ENCODE results near the gene LHX4. TPM values are rescaled to one million over a fixed set of nuclear protein-coding genes. Genes with fewer than 3 reads are reported as not detected.

Gene LHX4
- total and polyA plus RNA-seq, 7 donors, result 0.44 to 0.92 (median 0.60) TPM; not detected in 4

DNA sequence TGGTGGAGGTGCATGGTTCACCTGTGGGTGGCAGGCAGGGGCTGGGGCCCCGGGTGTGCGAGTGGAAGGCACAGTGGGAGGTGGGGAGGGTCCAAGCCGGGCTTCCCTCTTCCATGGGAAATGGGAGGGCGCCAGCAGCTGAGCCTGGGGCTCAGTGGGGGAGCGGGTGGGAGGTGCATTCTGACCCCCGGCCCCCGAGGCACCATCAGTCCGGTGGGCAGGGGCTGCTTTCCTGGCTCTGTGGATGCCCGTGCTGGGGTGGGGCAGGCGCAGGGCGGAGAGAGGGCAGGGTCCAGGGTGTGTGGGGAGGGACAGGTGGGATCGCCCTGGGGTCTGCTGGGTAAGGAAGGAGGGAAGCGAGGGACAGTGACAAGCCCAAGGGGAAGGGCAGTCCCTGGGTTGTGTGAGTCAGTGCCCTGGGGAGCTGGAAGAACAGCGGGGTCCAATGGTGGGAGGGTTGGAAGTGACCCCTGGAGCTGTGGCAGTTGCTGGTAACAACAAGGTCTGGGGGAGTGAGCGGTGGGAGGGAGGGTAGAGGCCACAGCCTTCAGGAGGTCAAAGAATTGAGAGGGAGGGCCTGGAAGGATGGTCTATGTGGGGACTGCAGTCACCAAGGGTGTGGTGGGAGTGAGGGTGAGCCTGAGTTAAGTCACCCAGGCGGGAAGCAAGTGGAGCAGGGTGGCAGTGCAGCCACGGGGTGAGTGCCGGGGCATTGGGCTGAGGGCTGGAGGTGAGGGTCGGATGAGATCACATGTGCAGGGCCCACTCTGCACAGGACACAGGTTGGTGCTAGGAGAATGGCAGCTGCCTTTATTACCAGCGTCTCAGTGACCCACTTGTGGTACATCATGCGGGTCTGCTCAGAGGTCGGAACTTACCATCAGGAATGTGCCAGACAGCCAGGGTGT, 29.6 kb downstream of the LHX4 start:
- H3K27me3 ChIP-seq, result peaks cover 3 to 53% (median 17%) of the 10 kb centered on the region in 3 donors
- no peak for TF ChIP-seq EP300 (IDR thresholded peaks at IDR 0.05)
- peaks cover 0 to 19% (median 17%) of the 10 kb centered on the region in 4 donors for H3K4me1 ChIP-seq
- intact Hi-C loops (cut with DNase I), result no loop called here
- H3K27ac ChIP-seq, result no peak overlapping the region
- H3K4me3 ChIP-seq, result no peak overlapping the region
- DNase-seq, result no peak
- WGBS, 2 donors, result 52 to 79% methylated on average over 22 of the region's 22 CpGs
- no peaks in the 10 kb centered on the region for H3K36me3 ChIP-seq
- no peaks in the 10 kb centered on the region for H3K9me3 ChIP-seq

DNA sequence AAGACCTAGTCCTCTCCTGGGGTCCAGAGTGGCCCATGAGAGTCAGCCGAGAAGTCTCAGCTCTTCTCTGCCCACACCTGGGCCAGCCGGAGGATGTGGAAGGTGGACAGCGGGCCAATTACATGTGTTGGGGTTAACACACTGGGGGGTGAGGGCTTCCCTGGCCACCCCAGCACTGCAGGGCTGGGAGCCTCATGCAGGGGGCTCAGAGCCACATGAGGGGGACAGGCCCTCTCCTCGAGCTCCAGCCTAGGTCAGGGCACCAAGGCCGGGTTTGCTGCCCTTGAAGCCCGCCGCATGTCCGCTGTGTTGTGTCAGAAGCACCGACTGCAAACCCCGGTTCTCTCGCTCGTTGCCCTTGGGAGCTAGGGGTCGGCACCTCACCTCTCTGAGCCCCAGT, 30.5 kb downstream of the LHX4 start:
- H3K4me1 ChIP-seq, result peaks cover 0 to 19% (median 17%) of the 10 kb centered on the region in 4 donors
- 87 to 90% methylated on average over 13 of the region's 13 CpGs for WGBS, 2 donors
- no peak overlapping the region for H3K27ac ChIP-seq
- H3K27me3 ChIP-seq, result peaks cover 3 to 45% (median 13%) of the 10 kb centered on the region in 3 donors
- no peak overlapping the region for H3K4me3 ChIP-seq
- H3K36me3 ChIP-seq, result no peaks in the 10 kb centered on the region
- intact Hi-C loops (cut with DNase I), result no loop called here
- TF ChIP-seq POLR2A (IDR thresholded peaks at IDR 0.05), result no peak
- TF ChIP-seq, protein P1, sequence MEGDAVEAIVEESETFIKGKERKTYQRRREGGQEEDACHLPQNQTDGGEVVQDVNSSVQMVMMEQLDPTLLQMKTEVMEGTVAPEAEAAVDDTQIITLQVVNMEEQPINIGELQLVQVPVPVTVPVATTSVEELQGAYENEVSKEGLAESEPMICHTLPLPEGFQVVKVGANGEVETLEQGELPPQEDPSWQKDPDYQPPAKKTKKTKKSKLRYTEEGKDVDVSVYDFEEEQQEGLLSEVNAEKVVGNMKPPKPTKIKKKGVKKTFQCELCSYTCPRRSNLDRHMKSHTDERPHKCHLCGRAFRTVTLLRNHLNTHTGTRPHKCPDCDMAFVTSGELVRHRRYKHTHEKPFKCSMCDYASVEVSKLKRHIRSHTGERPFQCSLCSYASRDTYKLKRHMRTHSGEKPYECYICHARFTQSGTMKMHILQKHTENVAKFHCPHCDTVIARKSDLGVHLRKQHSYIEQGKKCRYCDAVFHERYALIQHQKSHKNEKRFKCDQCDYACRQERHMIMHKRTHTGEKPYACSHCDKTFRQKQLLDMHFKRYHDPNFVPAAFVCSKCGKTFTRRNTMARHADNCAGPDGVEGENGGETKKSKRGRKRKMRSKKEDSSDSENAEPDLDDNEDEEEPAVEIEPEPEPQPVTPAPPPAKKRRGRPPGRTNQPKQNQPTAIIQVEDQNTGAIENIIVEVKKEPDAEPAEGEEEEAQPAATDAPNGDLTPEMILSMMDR (IDR thresholded peaks at IDR 0.05), result no peak
- no peak for TF ChIP-seq EP300 (IDR thresholded peaks at IDR 0.05)
- no peak for TF ChIP-seq POLR2AphosphoS5 (IDR thresholded peaks at IDR 0.05)
- no peak for DNase-seq
- no peaks in the 10 kb centered on the region for H3K9me3 ChIP-seq

DNA sequence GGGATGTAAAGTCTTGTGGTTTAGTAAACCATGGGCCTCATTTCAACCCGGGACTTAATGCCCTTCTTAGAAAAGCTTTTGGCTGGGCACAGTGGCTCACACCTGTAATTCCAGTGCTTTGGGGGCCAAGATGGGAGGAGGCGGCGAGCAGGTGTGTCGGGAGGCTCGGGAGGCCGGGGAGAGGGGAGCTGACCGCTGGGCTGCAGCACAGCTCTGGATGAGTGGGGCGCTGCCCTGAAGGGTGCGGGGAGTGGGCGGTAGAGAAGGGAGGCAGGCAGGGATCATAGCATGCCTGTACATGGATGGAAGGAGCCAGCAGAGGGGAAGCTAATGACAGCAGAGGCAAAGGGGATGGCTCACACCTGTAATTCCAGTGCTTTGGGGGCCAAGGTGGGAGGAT, 31.0 kb downstream of the LHX4 start:
- Histone ChIP-seq H3K4me3 (no peak overlapping the region), H3K27me3 (peaks cover under 1 to 40% (median 12%) of the 10 kb centered on the region in 3 donors), H3K4me1 (peaks cover 0 to 19% (median 17%) of the 10 kb centered on the region in 4 donors), H3K27ac (no peak overlapping the region), H3K36me3 (no peaks in the 10 kb centered on the region), H3K9me3 (no peaks in the 10 kb centered on the region)
- intact Hi-C loops (cut with DNase I), result no loop called here
- WGBS, 2 donors, result 78 to 89% methylated on average over 10 of the region's 10 CpGs
- TF ChIP-seq, protein P1 (IDR thresholded peaks at IDR 0.05), result no peak
- TF ChIP-seq POLR2A (IDR thresholded peaks at IDR 0.05) (no peak), POLR2AphosphoS5 (IDR thresholded peaks at IDR 0.05) (no peak), EP300 (IDR thresholded peaks at IDR 0.05) (no peak)
- no peak for DNase-seq

DNA sequence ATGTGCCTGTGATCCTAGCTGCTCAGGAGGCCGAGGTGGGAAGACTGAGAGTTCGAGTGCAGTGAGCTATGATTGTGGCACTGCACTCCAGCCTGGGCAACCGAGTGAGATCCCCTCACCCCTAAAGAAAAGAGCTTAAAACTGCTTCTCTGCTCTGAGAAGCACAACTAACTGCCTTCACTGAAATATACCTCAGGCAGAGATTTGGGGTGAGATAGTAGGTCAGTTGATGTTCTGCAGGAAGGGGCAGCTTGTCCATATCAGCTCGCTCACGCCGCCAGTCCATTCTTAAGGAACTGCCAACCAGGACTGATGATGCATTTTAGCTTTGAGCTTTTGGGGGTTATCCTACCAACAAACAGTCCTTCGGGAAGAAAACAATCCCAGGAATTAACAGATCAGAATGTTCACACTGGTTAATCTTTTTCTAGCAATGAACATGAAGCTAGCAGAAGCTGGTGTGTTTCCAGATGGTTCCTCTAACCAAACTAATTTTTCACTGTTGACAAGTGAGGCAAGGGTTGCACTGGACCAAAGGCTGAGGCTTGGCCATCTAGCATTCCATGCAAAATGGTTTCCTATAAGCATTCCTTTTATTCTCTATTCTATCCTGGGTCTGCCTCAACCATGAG, 31.6 kb downstream of the LHX4 start:
- DNase-seq, result no peak
- Histone ChIP-seq H3K36me3 (no peaks in the 10 kb centered on the region), H3K9me3 (no peaks in the 10 kb centered on the region), H3K27me3 (peaks cover 0 to 34% (median 6%) of the 10 kb centered on the region in 3 donors), H3K27ac (no peak overlapping the region), H3K4me3 (no peak overlapping the region), H3K4me1 (peaks cover 0 to 19% (median 17%) of the 10 kb centered on the region in 4 donors)
- WGBS, 2 donors, result 75 to 78% methylated on average over 7 of the region's 7 CpGs
- TF ChIP-seq POLR2AphosphoS5 (IDR thresholded peaks at IDR 0.05), result no peak
- intact Hi-C loops (cut with DNase I), result no loop called here

DNA sequence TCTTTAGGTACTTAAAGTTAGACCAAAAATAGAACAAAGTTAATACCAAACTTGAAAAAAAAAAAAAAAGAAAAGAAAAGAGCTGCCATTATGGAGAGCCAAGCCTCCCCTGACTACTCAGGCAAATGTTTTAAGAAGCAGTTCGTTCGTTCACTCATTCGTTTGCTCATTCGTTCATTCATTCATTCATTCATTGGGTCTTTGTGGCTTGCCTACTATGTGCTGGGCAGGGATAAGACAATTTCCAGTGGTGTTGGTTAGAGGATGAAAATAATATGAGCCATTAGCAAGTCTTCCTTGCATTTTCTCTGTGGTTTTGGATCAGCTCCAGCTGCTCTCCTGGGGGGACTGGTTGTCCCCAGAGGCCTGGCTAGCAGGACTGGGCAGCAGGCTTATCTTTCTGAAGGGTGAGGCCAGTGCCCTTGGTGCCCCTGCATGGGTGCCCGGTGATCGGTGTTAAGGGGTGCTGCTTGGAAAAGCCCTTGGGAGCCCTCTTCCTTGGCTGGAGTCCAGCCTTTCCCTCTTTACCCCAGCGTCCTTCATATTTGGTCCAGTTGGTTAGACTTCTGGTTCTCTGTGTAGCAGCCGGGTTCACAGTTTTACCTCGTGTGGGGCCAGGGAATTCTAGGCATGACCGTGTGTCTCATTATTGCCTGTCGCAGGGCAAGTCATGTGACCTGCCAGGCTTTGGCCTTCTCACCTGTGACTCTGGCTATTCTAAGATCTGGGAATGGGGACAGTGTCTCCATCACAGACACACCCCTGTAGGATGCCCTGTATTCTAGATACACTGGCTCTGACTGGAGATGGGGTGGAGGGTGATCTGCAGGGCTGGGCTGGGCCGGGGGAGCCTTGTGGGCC, 32.8 kb downstream of the LHX4 start:
- peaks cover 0 to 24% (median 5%) of the 10 kb centered on the region in 3 donors for H3K27me3 ChIP-seq
- H3K36me3 ChIP-seq, result no peaks in the 10 kb centered on the region

More for the DNA sequence above, 32.8 kb downstream of the LHX4 start:
- H3K27ac ChIP-seq, result no peak overlapping the region
- 59 to 79% methylated on average over 12 of the region's 12 CpGs for WGBS, 2 donors
- DNase-seq, result no peak
- TF ChIP-seq POLR2A (IDR thresholded peaks at IDR 0.05), result no peak
- TF ChIP-seq, protein P1 (IDR thresholded peaks at IDR 0.05), result no peak
- no peak for TF ChIP-seq EP300 (IDR thresholded peaks at IDR 0.05)
- no peak for TF ChIP-seq POLR2AphosphoS5 (IDR thresholded peaks at IDR 0.05)
- intact Hi-C loops (cut with DNase I), result no loop called here
- no peaks in the 10 kb centered on the region for H3K9me3 ChIP-seq
- peaks cover 0 to 19% (median 17%) of the 10 kb centered on the region in 4 donors for H3K4me1 ChIP-seq
- no peak overlapping the region for H3K4me3 ChIP-seq
